OCI-LY7 (cell line): ENCODE results near the gene TLE3. TPM values are rescaled to one million over a fixed set of nuclear protein-coding genes. Genes with fewer than 3 reads are reported as not detected.

Experiments used
- BruUV-seq: library from RNA; stranded (reverse); fragments of 400-500 nt; replicated peaks from 2 replicates; lab custom pipeline; 2021; lab: Mats Ljungman, UMichigan
- CTCF ChIA-PET: fragments of 300-600 bp; sonication (Branson Sonifier 250); formaldehyde crosslinking; loops from one replicate; lab custom pipeline; 2022; ENCODE audit warnings: antibody characterized with exemption; ENCODE audit not compliant: unreplicated experiment; lab: Charles Lee
- POLR2A ChIA-PET: fragments of 300-600 bp; sonication (Branson Sonifier 250); formaldehyde crosslinking; loops from one replicate; lab custom pipeline; 2022; ENCODE audit warnings: antibody characterized with exemption; lab: Charles Lee
- DNase-seq: peaks from one replicate; pipeline ENCODE4 v3.0.0-alpha.2; 2015; ENCODE audit warnings: low spot score
- H2AFZ ChIP-seq: fragments of 200-600 bp; sonication (generic), shearing (Covaris generic); 2 replicates; pipeline ENCODE4 v1.6.1; 2014; ENCODE audit warnings: mild to moderate bottlenecking, antibody characterized with exemption, low read length, moderate library complexity
- H3K27ac ChIP-seq: fragments of 200-600 bp; sonication (generic); 2 replicates; pipeline ENCODE4 v1.5.1; 2014; ENCODE audit warnings: mixed run types, low read depth, mild to moderate bottlenecking, moderate library complexity, low read length, inconsistent platforms; ENCODE audit not compliant: poor library complexity, severe bottlenecking
- H3K36me3 ChIP-seq: fragments of 200-600 bp; sonication (generic); 2 replicates; pipeline ENCODE4 v1.6.1; 2014; ENCODE audit warnings: mild to moderate bottlenecking, antibody characterized with exemption, low read length, moderate library complexity, mixed read lengths; ENCODE audit not compliant: insufficient read depth
- H3K4me1 ChIP-seq: fragments of 200-600 bp; sonication (generic); 2 replicates; pipeline ENCODE4 v1.5.1; 2014; ENCODE audit warnings: mild to moderate bottlenecking, low read length; ENCODE audit not compliant: insufficient read depth, poor library complexity, severe bottlenecking
- H3K4me2 ChIP-seq: fragments of 200-600 bp; sonication (generic); 2 replicates; pipeline ENCODE4 v1.6.1; 2014; ENCODE audit warnings: mild to moderate bottlenecking, low read length
- H3K4me3 ChIP-seq: fragments of 200-600 bp; sonication (generic); 2 replicates; pipeline ENCODE4 v1.5.1; 2014; ENCODE audit warnings: mild to moderate bottlenecking, low read depth, low read length; ENCODE audit not compliant: poor library complexity, severe bottlenecking
- H3K79me2 ChIP-seq: fragments of 200-600 bp; sonication (generic); 2 replicates; pipeline ENCODE4 v1.6.1; 2016; ENCODE audit warnings: low read depth, mild to moderate bottlenecking, low read length, moderate library complexity, mixed read lengths; ENCODE audit not compliant: insufficient read depth
- H3K9me2 ChIP-seq: fragments of 200-600 bp; sonication (generic); 2 replicates; pipeline ENCODE4 v1.6.1; 2016; ENCODE audit warnings: mild to moderate bottlenecking, low read length, mixed read lengths; ENCODE audit not compliant: insufficient read depth
- H3K9me3 ChIP-seq: fragments of 200-600 bp; sonication (generic); 2 replicates; pipeline ENCODE4 v1.6.1; 2014; ENCODE audit warnings: mild to moderate bottlenecking, mixed run types, low read length, mixed read lengths
- H4K20me1 ChIP-seq: fragments of 200-600 bp; sonication (generic); 2 replicates; pipeline ENCODE4 v1.6.1; 2014; ENCODE audit warnings: mild to moderate bottlenecking, antibody characterized with exemption, low read length, moderate library complexity, mixed read lengths; ENCODE audit not compliant: insufficient read depth
- CTCF ChIP-seq: fragments of 200-600 bp; sonication (generic); conservative IDR thresholded peaks from 2 replicates; pipeline ENCODE4 v1.5.1; 2014; ENCODE audit warnings: mild to moderate bottlenecking, antibody characterized with exemption, low read length, moderate library complexity, mixed read lengths
- EZH2phosphoT487 ChIP-seq: fragments of 200-600 bp; sonication (generic); IDR thresholded peaks from 2 replicates; pipeline ENCODE4 v1.6.1; 2018; ENCODE audit warnings: low read depth, borderline replicate concordance, mild to moderate bottlenecking, mixed run types, antibody characterized with exemption, low read length, moderate library complexity, mixed read lengths
- intact Hi-C: fragments of 100-400 bp; cut with micrococcal nuclease; formaldehyde crosslinking; loops from one replicate; pipeline ENCODE4 v1.10.0; 2022; ENCODE audit not compliant: unreplicated experiment
- total RNA-seq, 2 experiments: library from RNA; depleted of rRNA in 1 of 2; stranded (reverse); fragments of >200 nt in 1 of 2; shearing (Covaris generic) in 1 of 2; gene quantifications; 2 replicates each; pipeline ENCODE4 v1.2.3, GENCODE V29; 2014 to 2022

Gene TLE3
- total RNA-seq, 2 experiments from 2014 or later: 31.9 to 37.9 TPM

GRCh38 chr15:70032509-70032908 lies 65.2 kb downstream of the TLE3 start:
- TF ChIP-seq EZH2phosphoT487 (no peak), CTCF (no peak)
- ChIA-PET POLR2A (no interaction called here), CTCF (no interaction called here)
- no peaks in the 10 kb centered on the region for H3K36me3 ChIP-seq
- H3K9me2 ChIP-seq: no peaks in the 10 kb centered on the region
- no peaks in the 10 kb centered on the region for H3K79me2 ChIP-seq
- H4K20me1 ChIP-seq: no peaks in the 10 kb centered on the region
- no peak overlapping the region for H3K4me2 ChIP-seq
- BruUV-seq: no TSS peak
- H3K27ac ChIP-seq: no peak overlapping the region
- no peak for DNase-seq
- H3K4me3 ChIP-seq: no peak overlapping the region
- intact Hi-C loops: no loop called here
- H3K9me3 ChIP-seq: no peaks in the 10 kb centered on the region
- peaks cover 32% of the 10 kb centered on the region for H3K4me1 ChIP-seq
- no peak overlapping the region for H2AFZ ChIP-seq

DNA sequence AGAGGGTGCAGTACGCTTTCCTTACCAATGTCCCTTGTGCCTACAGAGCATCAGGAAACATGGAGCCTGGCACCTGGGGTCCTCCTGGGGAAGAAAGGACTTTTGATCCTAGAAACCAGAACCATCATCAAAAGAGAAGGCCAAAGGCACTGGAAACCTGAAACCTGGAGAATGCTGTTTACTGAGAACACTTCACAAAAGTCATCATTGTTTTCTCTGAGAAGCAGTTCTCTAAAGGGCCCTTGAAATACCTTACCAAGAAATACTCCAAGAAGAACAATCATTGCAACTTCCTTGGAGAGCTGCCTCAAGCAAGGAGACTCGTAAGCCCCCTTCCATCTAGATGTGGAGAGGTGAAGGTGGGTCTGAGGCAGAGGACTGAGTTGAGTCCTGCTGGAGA lies 66.0 kb downstream of the TLE3 start:
- CTCF ChIA-PET: no interaction called here
- no peak overlapping the region for H3K4me3 ChIP-seq
- intact Hi-C loops: no loop called here
- H3K9me2 ChIP-seq: no peaks in the 10 kb centered on the region
- TF ChIP-seq EZH2phosphoT487: no peak
- no peak for TF ChIP-seq CTCF
- H3K4me1 ChIP-seq: peaks cover 24% of the 10 kb centered on the region
- DNase-seq: no peak
- POLR2A ChIA-PET: no interaction called here
- no peaks in the 10 kb centered on the region for H3K36me3 ChIP-seq
- H3K9me3 ChIP-seq: no peaks in the 10 kb centered on the region
- H3K27ac ChIP-seq: no peak overlapping the region
- H3K79me2 ChIP-seq: no peaks in the 10 kb centered on the region
- no peak overlapping the region for H3K4me2 ChIP-seq
- BruUV-seq: no TSS peak
- H2AFZ ChIP-seq: no peak overlapping the region
- H4K20me1 ChIP-seq: no peaks in the 10 kb centered on the region

DNA sequence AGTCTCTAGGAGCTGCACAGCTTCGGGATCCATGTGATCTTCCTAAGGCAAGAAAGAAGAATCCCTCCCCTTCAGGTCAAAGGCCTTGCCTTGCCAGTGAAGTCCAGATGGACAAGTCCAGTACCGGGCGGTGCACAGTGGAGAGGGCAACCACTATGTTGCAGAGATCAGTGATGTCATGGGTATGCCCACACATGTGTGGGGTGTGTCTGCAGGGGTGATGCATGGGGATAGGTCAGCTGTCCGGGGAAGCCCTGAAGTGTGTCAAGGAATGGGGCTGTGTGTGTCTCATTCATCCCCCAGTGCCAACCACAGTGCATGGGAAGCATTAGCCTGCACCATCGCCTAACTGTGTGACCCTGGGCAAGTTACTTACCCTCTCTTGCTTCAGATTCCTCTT lies 66.5 kb downstream of the TLE3 start:
- no peak for TF ChIP-seq CTCF
- no peak for TF ChIP-seq EZH2phosphoT487
- H3K4me1 ChIP-seq: peaks cover 19% of the 10 kb centered on the region
- H3K27ac ChIP-seq: no peak overlapping the region
- no peaks in the 10 kb centered on the region for H4K20me1 ChIP-seq
- intact Hi-C loops: no loop called here
- no peak overlapping the region for H3K4me2 ChIP-seq
- DNase-seq: no peak
- H2AFZ ChIP-seq: no peak overlapping the region
- H3K4me3 ChIP-seq: no peak overlapping the region
- no peaks in the 10 kb centered on the region for H3K36me3 ChIP-seq
- ChIA-PET POLR2A (no interaction called here), CTCF (no interaction called here)
- H3K9me2 ChIP-seq: no peaks in the 10 kb centered on the region
- BruUV-seq: no TSS peak
- H3K9me3 ChIP-seq: no peaks in the 10 kb centered on the region
- no peaks in the 10 kb centered on the region for H3K79me2 ChIP-seq
